SH-SY5Y (cell line): Measurements from ENCODE around the gene SH2D3A.

Experiments used
- GATA2 ChIP-seq: IDR thresholded peaks from 2 replicates; pipeline ENCODE4 v1.6.1; 2011; ENCODE audit warnings: mild to moderate bottlenecking, low read depth, low read length
- GATA3 ChIP-seq: IDR thresholded peaks from 2 replicates; pipeline ENCODE4 v1.6.1; 2011; ENCODE audit warnings: low read depth, mild to moderate bottlenecking, low read length, moderate library complexity

Gene SH2D3A

GRCh38 chr19:6772866-6773322 lies 5.7 kb upstream of the SH2D3A start:
- TF ChIP-seq GATA2: no peak
- TF ChIP-seq GATA3: no peak

GRCh38 chr19:6772028-6772865 lies 5.0 kb upstream of the SH2D3A start, which contains the start of gene VAV1:
VAV1 (plus strand) TSS chr19:6772708; CDS start chr19:6772808, 100 bp downstream.
- no peak for TF ChIP-seq GATA2
- TF ChIP-seq GATA3: no peak

- TF ChIP-seq GATA2 (no peak), GATA3 (no peak)
These were observed 1.9 kb upstream of the SH2D3A start for GRCh38 chr19:6769006-6769619.

GRCh38 chr19:6768236-6768785 lies 1.1 kb upstream of the SH2D3A start:
- TF ChIP-seq GATA3: no peak
- TF ChIP-seq GATA2: no peak

- TF ChIP-seq GATA2 (no peak), GATA3 (no peak)
These were observed 216 bp downstream of the SH2D3A start for GRCh38 chr19:6767081-6767356.

GRCh38 chr19:6766357-6767080 lies 716 bp downstream of the SH2D3A start:
- TF ChIP-seq GATA3 (no peak), GATA2 (no peak)

- TF ChIP-seq GATA3 (no peak), GATA2 (no peak)
These were observed 1.4 kb downstream of the SH2D3A start for GRCh38 chr19:6765738-6766356.

GRCh38 chr19:6761053-6761676 lies 6.1 kb downstream of the SH2D3A start:
- TF ChIP-seq GATA3: no peak
- TF ChIP-seq GATA2: no peak

- TF ChIP-seq GATA2 (no peak), GATA3 (no peak)
These were observed 6.6 kb downstream of the SH2D3A start for GRCh38 chr19:6760606-6761005.

GRCh38 chr19:6754653-6755463 lies 12.4 kb downstream of the SH2D3A start:
- TF ChIP-seq GATA3 (no peak), GATA2 (no peak)

- TF ChIP-seq GATA3 (no peak), GATA2 (no peak)
These were observed 13.1 kb downstream of the SH2D3A start for GRCh38 chr19:6754136-6754535.

- no peak for TF ChIP-seq GATA3
- no peak for TF ChIP-seq GATA2
These were observed 13.8 kb downstream of the SH2D3A start for GRCh38 chr19:6753178-6754031.
